Neural progenitor cell (in vitro differentiated cells): Measurements from ENCODE around the gene C11orf65. TPM values are rescaled to one million over a fixed set of nuclear protein-coding genes. Genes with fewer than 3 reads are reported as not detected.

Source experiments
- DNase-seq: peaks from one replicate; pipeline ENCODE4 v3.0.0-alpha.2; 2016; ENCODE audit warnings: low spot score
- H2AFZ ChIP-seq: fragments of 200-600 bp; sonication (generic); replicated peaks from 2 replicates; pipeline ENCODE4 v1.6.1; 2016; ENCODE audit warnings: antibody characterized with exemption
- H3F3A ChIP-seq: fragments of 200-600 bp; sonication (generic); 2 replicates; pipeline ENCODE4 v1.6.1; 2016; ENCODE audit warnings: antibody characterized with exemption, low read depth
- H3K27ac ChIP-seq: fragments of 200-600 bp; sonication (generic); 2 replicates; pipeline ENCODE4 v1.5.1; 2016; ENCODE audit warnings: mild to moderate bottlenecking
- H3K27me3 ChIP-seq: fragments of 200-600 bp; sonication (generic); 2 replicates; pipeline ENCODE4 v1.6.1; 2016; ENCODE audit warnings: mild to moderate bottlenecking, moderate library complexity
- H3K36me3 ChIP-seq: fragments of 200-600 bp; sonication (generic); 2 replicates; pipeline ENCODE4 v1.5.1; 2016
- H3K4me1 ChIP-seq: fragments of 200-600 bp; sonication (generic); 2 replicates; pipeline ENCODE4 v1.6.1; 2016; ENCODE audit warnings: mixed run types
- H3K4me2 ChIP-seq: fragments of 200-600 bp; sonication (generic); 2 replicates; pipeline ENCODE4 v1.6.1; 2016
- H3K4me3 ChIP-seq: fragments of 200-600 bp; sonication (generic); 2 replicates; pipeline ENCODE4 v1.5.1; 2016
- H3K79me2 ChIP-seq: fragments of 200-600 bp; sonication (generic); 2 replicates; pipeline ENCODE4 v1.6.1; 2016; ENCODE audit warnings: low read depth
- H3K9ac ChIP-seq: fragments of 200-600 bp; sonication (generic); 2 replicates; pipeline ENCODE4 v1.6.1; 2016
- H3K9me3 ChIP-seq: fragments of 200-600 bp; sonication (generic); 2 replicates; pipeline ENCODE4 v1.5.1; 2016; ENCODE audit warnings: low read depth
- H4K20me1 ChIP-seq: fragments of 200-600 bp; sonication (generic); 2 replicates; pipeline ENCODE4 v1.6.1; 2016; ENCODE audit warnings: low read depth
- H3K27ac Mint-ChIP-seq: 3 replicates; pipeline ENCODE4 v1.8.0; 2021; ENCODE audit warnings: mixed read lengths
- H3K27me3 Mint-ChIP-seq: 2 replicates; pipeline ENCODE4 v1.8.0; 2022; ENCODE audit warnings: low read depth, mild to moderate bottlenecking, inconsistent platforms, moderate library complexity, mixed read lengths; ENCODE audit not compliant: insufficient read depth
- H3K36me3 Mint-ChIP-seq: 3 replicates; pipeline ENCODE4 v1.8.0; 2021; ENCODE audit warnings: mixed read lengths
- H3K4me1 Mint-ChIP-seq: 3 replicates; pipeline ENCODE4 v1.8.0; 2021; ENCODE audit warnings: mixed read lengths
- H3K4me3 Mint-ChIP-seq: 3 replicates; pipeline ENCODE4 v1.8.0; 2021; ENCODE audit warnings: mild to moderate bottlenecking, moderate library complexity, mixed read lengths
- H3K9me3 Mint-ChIP-seq: 3 replicates; pipeline ENCODE4 v1.8.0; 2020; ENCODE audit warnings: mixed read lengths
- EZH2 ChIP-seq: fragments of 200-600 bp; sonication (generic); IDR thresholded peaks from 2 replicates; pipeline ENCODE4 v1.6.1; 2017; ENCODE audit warnings: antibody characterized with exemption, mild to moderate bottlenecking, moderate library complexity
- EZH2phosphoT487 ChIP-seq: fragments of 200-600 bp; sonication (generic); IDR thresholded peaks from 2 replicates; pipeline ENCODE4 v1.6.1; 2017; ENCODE audit warnings: antibody characterized with exemption
- total RNA-seq: library from RNA; depleted of rRNA; stranded (reverse); fragments of >200 nt; gene quantifications from 2 replicates; pipeline ENCODE4 v1.2.3, GENCODE V29; 2015; ENCODE audit warnings: low replicate concordance
- TF ChIP-seq, protein P1 (sequence below): fragments of 200-600 bp; sonication (generic); IDR thresholded peaks from 2 replicates; pipeline ENCODE4 v1.5.1; 2017; ENCODE audit warnings: antibody characterized with exemption, mild to moderate bottlenecking

The C11orf65 gene
- total RNA-seq, 1 donor from 2014 or later = 11.4 TPM

- H3K4me1 ChIP-seq = no peaks in the 10 kb centered on the region
- no peaks in the 10 kb centered on the region for H3K27me3 ChIP-seq
- Mint-ChIP-seq H3K4me1 (no peaks in the 10 kb centered on the region), H3K9me3 (no peaks in the 10 kb centered on the region), H3K36me3 (peaks cover 30% of the 10 kb centered on the region), H3K4me3 (no peak overlapping the region), H3K27ac (no peak overlapping the region), H3K27me3 (no peaks in the 10 kb centered on the region)
- H3F3A ChIP-seq = no peaks in the 10 kb centered on the region
- no peak overlapping the region for H3K27ac ChIP-seq
- no peak overlapping the region for H3K9ac ChIP-seq
- no peak overlapping the region for H3K4me2 ChIP-seq
- no peak for DNase-seq
- no peak overlapping the region for H2AFZ ChIP-seq
- no peak overlapping the region for H3K4me3 ChIP-seq
- no peaks in the 10 kb centered on the region for H4K20me1 ChIP-seq
- no peaks in the 10 kb centered on the region for H3K36me3 ChIP-seq
- H3K79me2 ChIP-seq = no peaks in the 10 kb centered on the region
- H3K9me3 ChIP-seq = no peaks in the 10 kb centered on the region
- TF ChIP-seq, protein P1, sequence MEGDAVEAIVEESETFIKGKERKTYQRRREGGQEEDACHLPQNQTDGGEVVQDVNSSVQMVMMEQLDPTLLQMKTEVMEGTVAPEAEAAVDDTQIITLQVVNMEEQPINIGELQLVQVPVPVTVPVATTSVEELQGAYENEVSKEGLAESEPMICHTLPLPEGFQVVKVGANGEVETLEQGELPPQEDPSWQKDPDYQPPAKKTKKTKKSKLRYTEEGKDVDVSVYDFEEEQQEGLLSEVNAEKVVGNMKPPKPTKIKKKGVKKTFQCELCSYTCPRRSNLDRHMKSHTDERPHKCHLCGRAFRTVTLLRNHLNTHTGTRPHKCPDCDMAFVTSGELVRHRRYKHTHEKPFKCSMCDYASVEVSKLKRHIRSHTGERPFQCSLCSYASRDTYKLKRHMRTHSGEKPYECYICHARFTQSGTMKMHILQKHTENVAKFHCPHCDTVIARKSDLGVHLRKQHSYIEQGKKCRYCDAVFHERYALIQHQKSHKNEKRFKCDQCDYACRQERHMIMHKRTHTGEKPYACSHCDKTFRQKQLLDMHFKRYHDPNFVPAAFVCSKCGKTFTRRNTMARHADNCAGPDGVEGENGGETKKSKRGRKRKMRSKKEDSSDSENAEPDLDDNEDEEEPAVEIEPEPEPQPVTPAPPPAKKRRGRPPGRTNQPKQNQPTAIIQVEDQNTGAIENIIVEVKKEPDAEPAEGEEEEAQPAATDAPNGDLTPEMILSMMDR = no peak
- TF ChIP-seq EZH2 (no peak), EZH2phosphoT487 (no peak)
These were observed 19.0 kb upstream of the C11orf65 start for GRCh38 chr11:108486331-108486730.

GRCh38 chr11:108483163-108483562 is 15.8 kb upstream of the C11orf65 start:
- TF ChIP-seq EZH2 = no peak
- TF ChIP-seq, protein P1 = no peak
- no peak for TF ChIP-seq EZH2phosphoT487
- Mint-ChIP-seq H3K36me3 (peaks cover 32% of the 10 kb centered on the region), H3K9me3 (no peaks in the 10 kb centered on the region)

DNA sequence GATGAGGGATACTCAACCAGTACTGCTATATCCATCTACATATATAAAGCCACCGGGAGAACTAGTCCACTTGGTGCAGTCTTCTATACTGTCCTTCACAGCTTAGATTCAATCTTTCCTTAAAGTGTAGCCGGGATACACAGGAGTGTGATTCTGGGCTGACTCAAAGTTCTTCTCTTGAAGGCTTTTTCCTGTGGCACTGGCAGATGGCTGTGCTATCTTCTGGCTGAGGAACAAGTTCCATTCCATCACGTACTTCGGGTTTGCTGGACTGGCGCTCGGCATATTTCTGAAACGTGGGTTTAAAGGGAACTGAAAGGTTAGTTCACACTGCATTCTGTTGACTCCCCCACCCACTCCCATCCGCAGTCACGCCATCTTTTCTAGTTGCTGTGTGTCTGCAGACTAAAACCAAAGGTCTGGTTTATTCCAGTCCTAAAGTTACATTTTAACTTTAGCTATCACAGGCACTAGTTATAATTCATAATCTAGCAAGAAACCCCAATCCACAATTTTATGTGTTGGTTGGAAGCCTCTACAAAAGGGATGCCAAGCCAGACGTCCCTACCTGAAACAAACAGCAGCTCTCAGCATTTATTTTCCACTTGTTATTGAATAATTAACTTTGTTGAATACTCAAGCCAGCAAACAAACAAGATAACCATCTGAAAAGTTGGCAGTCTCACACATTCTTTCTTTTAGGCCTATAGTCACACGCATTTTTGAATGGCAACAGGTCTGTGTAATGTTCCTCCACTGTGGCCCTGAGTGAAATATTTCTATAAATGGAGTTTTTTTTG is 7.5 kb upstream of the C11orf65 start:
- no peaks in the 10 kb centered on the region for H3K9me3 Mint-ChIP-seq
- no peak overlapping the region for H3K4me3 Mint-ChIP-seq
- H3K27ac ChIP-seq = no peak overlapping the region
- no peak overlapping the region for H3K4me3 ChIP-seq
- no peak overlapping the region for H3K9ac ChIP-seq
- H3K36me3 ChIP-seq = peaks cover 3% of the 10 kb centered on the region
- no peaks in the 10 kb centered on the region for H3K9me3 ChIP-seq
- H3K27me3 ChIP-seq = no peaks in the 10 kb centered on the region
- H3K27ac Mint-ChIP-seq = no peak overlapping the region
- H4K20me1 ChIP-seq = no peaks in the 10 kb centered on the region
- H3K27me3 Mint-ChIP-seq = no peaks in the 10 kb centered on the region
- DNase-seq = no peak
- no peaks in the 10 kb centered on the region for H3K4me1 ChIP-seq
- no peaks in the 10 kb centered on the region for H3K79me2 ChIP-seq
- H3F3A ChIP-seq = no peaks in the 10 kb centered on the region
- peaks cover 11% of the 10 kb centered on the region for H3K36me3 Mint-ChIP-seq
- no peak overlapping the region for H2AFZ ChIP-seq
- TF ChIP-seq EZH2phosphoT487 = no peak
- TF ChIP-seq EZH2 = no peak
- TF ChIP-seq, protein P1 = no peak
- no peaks in the 10 kb centered on the region for H3K4me1 Mint-ChIP-seq
- H3K4me2 ChIP-seq = no peak overlapping the region

More at GRCh38 chr11:108483163-108483562, 15.8 kb upstream of the C11orf65 start:
- H3K4me1 ChIP-seq = no peaks in the 10 kb centered on the region
- H3K79me2 ChIP-seq = no peaks in the 10 kb centered on the region
- H4K20me1 ChIP-seq = no peaks in the 10 kb centered on the region
- H3K27ac Mint-ChIP-seq = no peak overlapping the region
- no peak overlapping the region for H3K4me3 ChIP-seq
- no peaks in the 10 kb centered on the region for H3K9me3 ChIP-seq
- H3K4me2 ChIP-seq = no peak overlapping the region
- H3K27me3 Mint-ChIP-seq = no peaks in the 10 kb centered on the region
- no peaks in the 10 kb centered on the region for H3K27me3 ChIP-seq
- H3K4me1 Mint-ChIP-seq = no peaks in the 10 kb centered on the region
- no peak overlapping the region for H3K27ac ChIP-seq
- DNase-seq = no peak
- no peaks in the 10 kb centered on the region for H3K36me3 ChIP-seq
- H3K4me3 Mint-ChIP-seq = no peak overlapping the region
- no peak overlapping the region for H2AFZ ChIP-seq
- H3F3A ChIP-seq = no peaks in the 10 kb centered on the region
- H3K9ac ChIP-seq = no peak overlapping the region
